H9 (cell line): ENCODE measurements around the gene SPRED3. TPM values are rescaled to one million over a fixed set of nuclear protein-coding genes. Genes with fewer than 3 reads are reported as not detected.

Source experiments
- DNase-seq: peaks from one replicate; pipeline ENCODE4 v3.0.0-alpha.2; 2017
- H2AFZ ChIP-seq: one replicate; pipeline ENCODE4 v1.6.1; 2013; ENCODE audit warnings: mild to moderate bottlenecking, low read length, control low read depth, moderate library complexity
- H2AK5ac ChIP-seq: 2 replicates; pipeline ENCODE4 v1.6.1; 2013; ENCODE audit warnings: low read length, control low read depth, mixed read lengths; ENCODE audit not compliant: insufficient read length
- H2BK120ac ChIP-seq: one replicate; pipeline ENCODE4 v1.6.1; 2013; ENCODE audit warnings: low read depth, mild to moderate bottlenecking, low read length, control low read depth, inconsistent platforms; ENCODE audit not compliant: poor library complexity, severe bottlenecking
- H2BK12ac ChIP-seq: 2 replicates; pipeline ENCODE4 v1.6.1; 2013; ENCODE audit warnings: low read length, control low read depth, mixed read lengths, low read depth; ENCODE audit not compliant: insufficient read length
- H2BK15ac ChIP-seq: 2 replicates; pipeline ENCODE4 v1.6.1; 2013; ENCODE audit warnings: low read depth, low read length, control low read depth
- H2BK20ac ChIP-seq: one replicate; pipeline ENCODE4 v1.6.1; 2013; ENCODE audit warnings: low read depth, mild to moderate bottlenecking, low read length, control low read depth, inconsistent platforms; ENCODE audit not compliant: poor library complexity, severe bottlenecking
- H2BK5ac ChIP-seq: 2 replicates; pipeline ENCODE4 v1.6.1; 2013; ENCODE audit warnings: low read length, control low read depth, mixed read lengths; ENCODE audit not compliant: insufficient read length
- H3K14ac ChIP-seq: 2 replicates; pipeline ENCODE4 v1.6.1; 2013; ENCODE audit warnings: low read length, control low read depth; ENCODE audit not compliant: insufficient read depth
- H3K18ac ChIP-seq: 2 replicates; pipeline ENCODE4 v1.6.1; 2013; ENCODE audit warnings: low read depth, mild to moderate bottlenecking, mixed read lengths, low read length, control low read depth; ENCODE audit not compliant: insufficient read length
- H3K23ac ChIP-seq: 2 replicates; pipeline ENCODE4 v1.6.1; 2013; ENCODE audit warnings: low read length, control low read depth, mixed read lengths, low read depth; ENCODE audit not compliant: insufficient read length
- H3K23me2 ChIP-seq: 2 replicates; pipeline ENCODE4 v1.6.1; 2013; ENCODE audit warnings: low read depth, mild to moderate bottlenecking, mixed read lengths, low read length, control low read depth; ENCODE audit not compliant: insufficient read length, poor library complexity, severe bottlenecking
- H3K27ac ChIP-seq: 2 replicates; pipeline ENCODE4 v1.5.1; 2013; ENCODE audit warnings: low read length, control low read depth, mixed read lengths, low read depth; ENCODE audit not compliant: insufficient read length
- H3K27me3 ChIP-seq: 2 replicates; pipeline ENCODE4 v1.6.1; 2013; ENCODE audit warnings: low read length, control low read depth, inconsistent platforms; ENCODE audit not compliant: insufficient read depth
- H3K4ac ChIP-seq: 2 replicates; pipeline ENCODE4 v1.6.1; 2013; ENCODE audit warnings: low read depth, mild to moderate bottlenecking, control low read depth, inconsistent platforms, low read length, moderate library complexity
- H3K4me1 ChIP-seq: 2 replicates; pipeline ENCODE4 v1.6.1; 2013; ENCODE audit warnings: low read length, control low read depth, inconsistent platforms; ENCODE audit not compliant: insufficient read depth
- H3K4me2 ChIP-seq: 2 replicates; pipeline ENCODE4 v1.6.1; 2013; ENCODE audit warnings: low read length, control low read depth, mixed read lengths; ENCODE audit not compliant: insufficient read length, insufficient read depth
- H3K56ac ChIP-seq: 2 replicates; pipeline ENCODE4 v1.6.1; 2013; ENCODE audit warnings: low read depth, mild to moderate bottlenecking, mixed read lengths, low read length, control low read depth; ENCODE audit not compliant: insufficient read length
- H3K79me1 ChIP-seq: 2 replicates; pipeline ENCODE4 v1.6.1; 2013; ENCODE audit warnings: low read depth, mild to moderate bottlenecking, moderate library complexity, low read length, control low read depth, inconsistent platforms; ENCODE audit not compliant: insufficient read depth, poor library complexity, severe bottlenecking
- H3K79me2 ChIP-seq: 2 replicates; pipeline ENCODE4 v1.6.1; 2013; ENCODE audit warnings: low read length, control low read depth, inconsistent platforms; ENCODE audit not compliant: insufficient read depth
- H3K9ac ChIP-seq: 2 replicates; pipeline ENCODE4 v1.6.1; 2013; ENCODE audit warnings: low read length, control low read depth, mixed read lengths; ENCODE audit not compliant: insufficient read length; ENCODE audit errors: extremely low read depth
- H3K9me3 ChIP-seq: one replicate; pipeline ENCODE4 v1.6.1; 2013; ENCODE audit warnings: low read depth, low read length, inconsistent platforms; ENCODE audit not compliant: control insufficient read depth
- H3T11ph ChIP-seq: one replicate; pipeline ENCODE4 v1.6.1; 2013; ENCODE audit warnings: mild to moderate bottlenecking, low read length, control low read depth, inconsistent platforms
- H4K20me1 ChIP-seq: one replicate; pipeline ENCODE4 v1.6.1; 2013; ENCODE audit not compliant: control insufficient read depth, insufficient read length, insufficient read depth
- H4K5ac ChIP-seq: 2 replicates; pipeline ENCODE4 v1.6.1; 2013; ENCODE audit warnings: low read depth, mild to moderate bottlenecking, mixed read lengths, low read length, control low read depth; ENCODE audit not compliant: insufficient read length
- H4K8ac ChIP-seq: replicated peaks from 2 replicates; pipeline ENCODE4 v1.6.1; 2013; ENCODE audit warnings: low read length, control low read depth, mixed read lengths, low read depth; ENCODE audit not compliant: insufficient read length
- H4K91ac ChIP-seq: 2 replicates; pipeline ENCODE4 v1.6.1; 2013; ENCODE audit warnings: low read depth, mild to moderate bottlenecking, moderate library complexity, mixed read lengths, low read length, control low read depth; ENCODE audit not compliant: insufficient read length
- H3K27ac Mint-ChIP-seq, 3 experiments: 2 replicates in 2 of 3; 3 replicates in 1 of 3; pipeline ENCODE4 v1.8.0; 2020 to 2021; ENCODE audit warnings: mixed read lengths in 3 of 3, mild to moderate bottlenecking in 1 of 3, moderate library complexity in 1 of 3
- H3K27me3 Mint-ChIP-seq: 2 replicates; pipeline ENCODE4 v1.8.0; 2021; ENCODE audit warnings: low read depth, mild to moderate bottlenecking, moderate library complexity, mixed read lengths
- H3K36me3 Mint-ChIP-seq, 3 experiments: 2 replicates in 2 of 3; 3 replicates in 1 of 3; pipeline ENCODE4 v1.8.0; 2020 to 2021; ENCODE audit warnings: low read depth in 3 of 3, mixed read lengths in 3 of 3; ENCODE audit not compliant: insufficient read depth in 1 of 3
- H3K4me1 Mint-ChIP-seq, 2 experiments: 2 replicates each; pipeline ENCODE4 v1.8.0; 2020; ENCODE audit warnings: mixed read lengths in 2 of 2
- H3K4me3 Mint-ChIP-seq, 2 experiments: 2 replicates in 1 of 2; 3 replicates in 1 of 2; pipeline ENCODE4 v1.8.0; 2020 to 2021; ENCODE audit warnings: mild to moderate bottlenecking in 2 of 2, mixed read lengths in 2 of 2, moderate library complexity in 1 of 2
- H3K9me3 Mint-ChIP-seq, 2 experiments: 2 replicates in 1 of 2; 3 replicates in 1 of 2; pipeline ENCODE4 v1.8.0; 2020; ENCODE audit warnings: mild to moderate bottlenecking in 2 of 2, mixed read lengths in 2 of 2, moderate library complexity in 1 of 2
- WGBS: extraction: QIAGEN DNeasy Blood & Tissue Kit; methylation state at CpG from one replicate; pipeline ENCODE4 v1.1.7; 2013; ENCODE audit warnings: missing lambda C conversion rate, low lambda C conversion rate, mixed read lengths; ENCODE audit not compliant: insufficient read length; ENCODE audit errors: extremely low coverage; 5-methylcytosine and 5-hydroxymethylcytosine counted together
- total RNA-seq: library from RNA; stranded (reverse); gene quantifications from 2 replicates; pipeline ENCODE4 v1.2.1, GENCODE V29; 2021
- TF ChIP-seq, protein P1 (sequence below): fragments of 200-600 bp; sonication (generic); conservative IDR thresholded peaks from 3 replicates; pipeline ENCODE4 v1.8.0; 2021; ENCODE audit warnings: antibody characterized with exemption, mild to moderate bottlenecking

SPRED3 gene
- total RNA-seq, 1 experiment from 2014 or later = 16.4 TPM

DNA sequence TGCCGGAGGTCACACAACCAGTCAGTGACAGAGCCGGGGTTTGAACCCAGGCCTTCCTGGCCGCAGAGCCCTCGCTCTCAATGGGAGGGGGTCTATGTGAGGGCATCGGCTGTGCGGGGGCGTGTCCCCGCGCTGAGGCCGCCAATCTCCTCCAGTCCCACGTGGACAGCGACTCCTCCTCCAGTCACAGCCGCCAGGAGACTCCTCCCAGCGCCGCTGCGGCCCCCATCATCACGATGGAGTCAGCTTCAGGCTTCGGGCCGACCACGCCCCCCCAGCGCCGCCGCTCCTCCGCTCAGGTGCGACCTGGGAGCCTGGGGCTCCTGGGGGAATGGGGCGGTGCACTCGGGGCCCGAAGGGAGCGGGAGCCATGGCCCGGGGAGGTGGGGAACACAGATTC lies 6.0 kb downstream of the SPRED3 start:
- Histone ChIP-seq H3K4ac (no peak overlapping the region), H3K27ac (no peak overlapping the region), H2BK15ac (no peak overlapping the region), H3K27me3 (no peaks in the 10 kb centered on the region; the same call in 1 of the 2 replicates), H4K5ac (no peak overlapping the region), H3K18ac (no peak overlapping the region), H3K23me2 (peaks cover 10% of the 10 kb centered on the region), H2AK5ac (no peak overlapping the region), H3K23ac (no peak overlapping the region), H2BK5ac (no peak overlapping the region), H4K20me1 (no peaks in the 10 kb centered on the region), H3K56ac (no peak overlapping the region), H4K8ac (no peak overlapping the region), H2AFZ (no peak overlapping the region), H2BK20ac (no peak overlapping the region), H4K91ac (no peak overlapping the region), H3K79me1 (no peaks in the 10 kb centered on the region), H3K14ac (no peak overlapping the region; the same call in 1 of the 2 replicates), H3T11ph (no peak overlapping the region), H2BK12ac (no peak overlapping the region), H3K79me2 (no peaks in the 10 kb centered on the region; the same call in 1 of the 2 replicates), H3K9me3 (no peaks in the 10 kb centered on the region), H3K9ac (no peak overlapping the region), H3K4me2 (peak overlapping the region; percentile 20), H2BK120ac (no peak overlapping the region), H3K4me1 (no peaks in the 10 kb centered on the region; the same call in 1 of the 2 replicates)
- Mint-ChIP-seq H3K4me1 (peaks cover 39 to 50% of the 10 kb centered on the region in 2 experiments), H3K4me3 (peak overlapping the region; percentile 51 to 55), H3K36me3 (peaks cover 26 to 43% (median 31%) of the 10 kb centered on the region in 3 experiments), H3K9me3 (no peaks in the 10 kb centered on the region), H3K27ac (peak overlapping the region in 1 of 3 experiments; percentile 66; a peak in 1 of 7 replicates), H3K27me3 (peaks cover 39% of the 10 kb centered on the region)
- WGBS = no CpG with 5 or more reads among the region's 30 CpGs
- TF ChIP-seq, protein P1, sequence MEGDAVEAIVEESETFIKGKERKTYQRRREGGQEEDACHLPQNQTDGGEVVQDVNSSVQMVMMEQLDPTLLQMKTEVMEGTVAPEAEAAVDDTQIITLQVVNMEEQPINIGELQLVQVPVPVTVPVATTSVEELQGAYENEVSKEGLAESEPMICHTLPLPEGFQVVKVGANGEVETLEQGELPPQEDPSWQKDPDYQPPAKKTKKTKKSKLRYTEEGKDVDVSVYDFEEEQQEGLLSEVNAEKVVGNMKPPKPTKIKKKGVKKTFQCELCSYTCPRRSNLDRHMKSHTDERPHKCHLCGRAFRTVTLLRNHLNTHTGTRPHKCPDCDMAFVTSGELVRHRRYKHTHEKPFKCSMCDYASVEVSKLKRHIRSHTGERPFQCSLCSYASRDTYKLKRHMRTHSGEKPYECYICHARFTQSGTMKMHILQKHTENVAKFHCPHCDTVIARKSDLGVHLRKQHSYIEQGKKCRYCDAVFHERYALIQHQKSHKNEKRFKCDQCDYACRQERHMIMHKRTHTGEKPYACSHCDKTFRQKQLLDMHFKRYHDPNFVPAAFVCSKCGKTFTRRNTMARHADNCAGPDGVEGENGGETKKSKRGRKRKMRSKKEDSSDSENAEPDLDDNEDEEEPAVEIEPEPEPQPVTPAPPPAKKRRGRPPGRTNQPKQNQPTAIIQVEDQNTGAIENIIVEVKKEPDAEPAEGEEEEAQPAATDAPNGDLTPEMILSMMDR = no peak
- peak; percentile 98 for DNase-seq
